K562 (cell line): Measurements from ENCODE around the gene EHD2. TPM values are rescaled to one million over a fixed set of nuclear protein-coding genes. Genes with fewer than 3 reads are reported as not detected.

Experiments used
- EHMT2 ChIP-seq: fragments of 450-650 bp; IDR thresholded peaks from 2 replicates; pipeline ENCODE4 v1.6.1; 2018; ENCODE audit warnings: antibody characterized with exemption
- ELF4 ChIP-seq: fragments of 450-650 bp; formaldehyde crosslinking; IDR thresholded peaks from 2 replicates; pipeline ENCODE4 v1.4.0; 2022; ENCODE audit warnings: missing genetic modification characterization
- EP400 ChIP-seq: fragments of 450-650 bp; IDR thresholded peaks from 2 replicates; pipeline ENCODE4 v1.6.1; 2017; ENCODE audit warnings: antibody characterized with exemption, mild to moderate bottlenecking, moderate library complexity
- FOXJ2 ChIP-seq: fragments of 200-800 bp; sonication (Bioruptor generic); IDR thresholded peaks from 2 replicates; pipeline ENCODE4 v1.6.1; 2016; ENCODE audit warnings: missing genetic modification characterization, missing compliant biosample characterization
- FOXP4 ChIP-seq: sonication (generic); formaldehyde crosslinking; IDR thresholded peaks from 2 replicates; pipeline ENCODE4 v1.8.0; 2022; ENCODE audit warnings: mild to moderate bottlenecking, missing genetic modification reagents, borderline replicate concordance
- GATAD2B ChIP-seq: fragments of 450-650 bp; IDR thresholded peaks from 2 replicates; pipeline ENCODE4 v1.6.1; 2017; ENCODE audit warnings: mild to moderate bottlenecking, borderline replicate concordance
- HES1 ChIP-seq: fragments of 450-650 bp; IDR thresholded peaks from 2 replicates; pipeline ENCODE4 v1.6.1; 2016; ENCODE audit warnings: low read depth, mild to moderate bottlenecking, moderate library complexity
- KDM5B ChIP-seq: fragments of 200-600 bp; sonication (generic); IDR thresholded peaks from 2 replicates; pipeline ENCODE4 v1.6.1; 2012; ENCODE audit warnings: low read depth, mild to moderate bottlenecking, moderate library complexity, low read length, control low read depth, inconsistent platforms; ENCODE audit not compliant: insufficient replicate concordance
- OTX1 ChIP-seq: fragments of 450-650 bp; formaldehyde crosslinking; IDR thresholded peaks from 2 replicates; pipeline ENCODE4 v1.4.0; 2022; ENCODE audit warnings: mild to moderate bottlenecking
- POLR2A ChIP-seq: fragments of 450-650 bp; conservative IDR thresholded peaks from 2 replicates; pipeline ENCODE4 v1.6.1; 2016
- RBM25 ChIP-seq: fragments of 200-400 bp; formaldehyde crosslinking; IDR thresholded peaks from 2 replicates; pipeline ENCODE4 v1.6.1; 2018; ENCODE audit warnings: low read length, low read depth, moderate library complexity; ENCODE audit not compliant: severe bottlenecking
- SAFB2 ChIP-seq: fragments of 200-400 bp; formaldehyde crosslinking; IDR thresholded peaks from 2 replicates; pipeline ENCODE4 v1.6.1; 2018; ENCODE audit warnings: borderline replicate concordance, low read length, low read depth, moderate library complexity; ENCODE audit not compliant: severe bottlenecking
- STAG1 ChIP-seq: sonication (generic); formaldehyde crosslinking; IDR thresholded peaks from 2 replicates; pipeline ENCODE4 v1.5.0; 2020; ENCODE audit warnings: missing genetic modification reagents, borderline replicate concordance
- TRIM28 ChIP-seq: fragments of 450-650 bp; IDR thresholded peaks from 2 replicates; pipeline ENCODE4 v1.6.1; 2017
- ZBTB17 ChIP-seq: fragments of 450-650 bp; formaldehyde crosslinking; IDR thresholded peaks from 2 replicates; pipeline ENCODE4 v1.4.0; 2020; ENCODE audit warnings: mild to moderate bottlenecking
- ZNF274 ChIP-seq: IDR thresholded peaks from 2 replicates; pipeline ENCODE4 v1.6.1; 2011; ENCODE audit warnings: low read depth, mild to moderate bottlenecking, low read length, moderate library complexity, borderline replicate concordance
- ZNF324 ChIP-seq: fragments of 250-450 bp; sonication (Bioruptor Pico); IDR thresholded peaks from 2 replicates; pipeline ENCODE4 v1.4.0; 2020; ENCODE audit warnings: mild to moderate bottlenecking
- ZNF436 ChIP-seq: fragments of 250-450, 450-650 bp; sonication (Bioruptor Pico); formaldehyde crosslinking; IDR thresholded peaks from 2 replicates; pipeline ENCODE4 v1.7.0; 2020; ENCODE audit warnings: mild to moderate bottlenecking
- ZNF695 ChIP-seq: fragments of 450-650 bp; formaldehyde crosslinking; IDR thresholded peaks from 2 replicates; pipeline ENCODE4 v1.4.0; 2020; ENCODE audit warnings: mild to moderate bottlenecking, moderate library complexity
- ZNF699 ChIP-seq: fragments of 250-450 bp; sonication (Bioruptor Pico); IDR thresholded peaks from 2 replicates; pipeline ENCODE4 v1.8.0; 2021; ENCODE audit warnings: mild to moderate bottlenecking, moderate library complexity; ENCODE audit not compliant: insufficient replicate concordance
- polyA plus RNA-seq, 8 experiments: library from polyadenylated mRNA; depleted of rRNA in 4 of 8; stranded (reverse) in 5 of 8; unstranded in 3 of 8; fragments of >200 nt; fragmentation: Nextera tagmentation in 2 of 8; fragmentation: Illumina TruSeq in 1 of 8; extraction: Ambion mirVana in 2 of 8; extraction: Trizol in 1 of 8; gene quantifications; 2 replicates each; pipeline versions ENCODE4 v1.2.1 to v1.2.3, GENCODE V29; 2011 to 2014; ENCODE audit warnings: inconsistent platforms in 1 of 8, missing spikeins in 1 of 8
- total RNA-seq, 7 experiments: library from RNA; depleted of rRNA in 6 of 7; stranded (reverse); fragments of >200 nt in 6 of 7; fragmentation: Illumina TruSeq in 2 of 7; extraction: Trizol in 2 of 7; gene quantifications; 2 replicates each; pipeline versions ENCODE4 v1.2.1 to v1.2.3, GENCODE V29; 2011 to 2021; ENCODE audit warnings: low replicate concordance in 1 of 7

Gene EHD2
- total and polyA plus RNA-seq, 9 of the 15 experiments (the other 6 are each of a cell fraction or from before 2014, with no cell fraction given), result 1.7 to 32.2 (median 3.0) TPM

DNA sequence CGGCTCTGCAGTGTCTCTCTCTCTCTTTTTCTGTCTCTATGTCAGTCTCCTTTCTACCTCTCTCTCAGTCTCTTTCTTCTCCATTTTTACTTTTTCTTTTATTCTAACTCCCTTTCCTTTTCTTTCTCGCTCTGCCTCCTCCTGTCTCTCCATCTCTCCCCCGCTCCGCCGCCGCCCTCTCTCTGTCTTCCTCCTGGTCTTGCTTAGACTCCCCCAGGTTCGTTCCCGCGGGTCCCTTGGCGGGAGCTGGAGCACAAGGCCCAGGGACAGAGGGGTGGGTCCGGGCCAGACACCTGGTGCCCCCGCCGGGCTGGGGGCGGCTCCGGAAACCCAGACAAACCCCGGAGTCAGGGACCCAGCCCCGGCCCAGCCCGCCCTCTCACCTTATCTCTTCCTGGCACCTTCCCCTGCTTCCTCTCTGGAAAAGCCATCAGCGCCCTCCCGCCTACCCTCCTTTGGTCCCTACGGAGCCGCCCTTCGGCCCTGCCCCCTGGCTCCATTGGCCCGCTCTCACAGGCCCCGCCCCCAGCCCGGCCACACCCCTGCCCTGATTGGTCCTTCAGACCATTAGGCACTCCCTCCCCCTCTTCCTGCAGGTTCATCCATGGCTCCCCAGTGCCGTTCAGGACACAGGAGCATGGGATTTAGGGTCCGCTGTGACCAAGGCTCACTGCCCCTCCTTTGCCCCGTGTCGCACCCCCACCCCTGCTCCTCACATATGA lies 16.7 kb downstream of the EHD2 start (continued):
- TF ChIP-seq ZNF695, result no peak
- TF ChIP-seq RBM25, result peak; percentile 75
- no peak for TF ChIP-seq FOXJ2 (tag)
- no peak for TF ChIP-seq GATAD2B
- TF ChIP-seq OTX1 (CRISPR knock-in tag), result no peak
- no peak for TF ChIP-seq EHMT2
- TF ChIP-seq HES1, result no peak
- no peak for TF ChIP-seq ZNF436 (CRISPR knock-in tag)
- no peak for TF ChIP-seq ZNF324 (CRISPR knock-in tag)
- no peak for TF ChIP-seq ZNF274
- no peak for TF ChIP-seq KDM5B
- TF ChIP-seq ZNF699 (CRISPR knock-in tag), result no peak
- peak; percentile 43; the same call in 1 of the 2 replicates for TF ChIP-seq POLR2A
- TF ChIP-seq ELF4 (CRISPR knock-in tag), result 0 out of 2 replicates have a peak, but pooled peaks have one; percentile 37
- TF ChIP-seq STAG1 (CRISPR knock-in tag), result no peak
- no peak for TF ChIP-seq ZBTB17 (CRISPR knock-in tag)
- no peak for TF ChIP-seq FOXP4 (CRISPR knock-in tag)
- peak; percentile 77; the same call in 1 of the 2 replicates for TF ChIP-seq EP400
- TF ChIP-seq TRIM28, result no peak
- TF ChIP-seq SAFB2, result no peak
